ENCODE results near the gene MLLT1. TPM values are rescaled to one million over a fixed set of nuclear protein-coding genes. Genes with fewer than 3 reads are reported as not detected.

Gene MLLT1
- total and polyA plus RNA-seq, 2 experiments from 2014 or later: 13.3 to 19.1 TPM

DNA sequence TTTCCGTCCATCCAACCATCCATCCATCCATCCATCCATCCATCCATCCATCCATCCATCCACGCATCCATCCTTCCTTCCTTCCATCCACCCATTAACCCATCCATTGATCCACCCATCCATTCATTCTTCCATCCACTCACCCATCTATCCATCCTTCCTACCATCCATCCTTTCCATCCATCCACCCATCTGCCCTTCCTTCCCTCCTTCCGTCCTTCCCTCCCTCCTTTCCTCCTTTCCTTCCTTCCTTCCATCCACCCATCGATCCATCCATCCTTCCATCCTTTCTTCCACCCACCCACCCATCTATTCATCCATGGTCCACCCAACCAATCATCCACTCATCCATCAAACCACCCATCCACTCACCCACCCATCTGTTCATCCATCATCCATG, 70.1 kb downstream of the MLLT1 start:
- DNase-seq: no peak
- Histone ChIP-seq H3K27me3 (replicated peaks; ENCODE audit: insufficient read depth) (no peaks in the 10 kb centered on the region), H3K4me2 (ENCODE audit: unreplicated experiment) (no peak overlapping the region), H3K9ac (no peak overlapping the region), H3K9me2 (ENCODE audit: insufficient read depth) (no peaks in the 10 kb centered on the region), H2AFZ (no peak overlapping the region), H3K9me3 (ENCODE audit: low read depth) (no peaks in the 10 kb centered on the region), H3F3A (ENCODE audit: insufficient read depth) (0 out of 2 replicates have a peak, but pooled peaks cover 6% of the 10 kb centered on the region), H3K79me2 (ENCODE audit: insufficient read depth) (no peaks in the 10 kb centered on the region), H3K36me3 (ENCODE audit: low read depth) (no peaks in the 10 kb centered on the region; the same call in 1 of the 2 replicates), H3K4me3 (no peak overlapping the region), H4K20me1 (ENCODE audit: insufficient read depth) (no peaks in the 10 kb centered on the region), H3K27ac (no peak overlapping the region), H3K4me1 (ENCODE audit: insufficient read depth) (no peaks in the 10 kb centered on the region)
- 71 to 77% methylated on average over 4 of the region's 4 CpGs for WGBS, 2 experiments (ENCODE audit: low coverage in 1 of 2, low lambda C conversion rate in 2 of 2, missing lambda C conversion rate in 2 of 2)
- TF ChIP-seq EZH2 (IDR thresholded peaks at IDR 0.05; ENCODE audit: insufficient read depth, poor library complexity, severe bottlenecking) (no peak), EZH2phosphoT487 (IDR thresholded peaks at IDR 0.05; ENCODE audit: insufficient read depth, low read depth) (no peak)
- in situ Hi-C loops (cut with MboI): no loop called here

- no peaks in the 10 kb centered on the region for H4K20me1 ChIP-seq (ENCODE audit: insufficient read depth)
- H3K79me2 ChIP-seq (ENCODE audit: insufficient read depth): no peaks in the 10 kb centered on the region
- DNase-seq: no peak
- H3K9me2 ChIP-seq (ENCODE audit: insufficient read depth): no peaks in the 10 kb centered on the region
- H3K9me3 ChIP-seq (ENCODE audit: low read depth): no peaks in the 10 kb centered on the region
- no peaks in the 10 kb centered on the region; the same call in 1 of the 2 replicates for H3K36me3 ChIP-seq (ENCODE audit: low read depth)
- no peak overlapping the region for H3K27ac ChIP-seq
- in situ Hi-C loops (cut with MboI): no loop called here
- 84 to 93% methylated on average over 4 of the region's 4 CpGs for WGBS, 2 experiments (ENCODE audit: low coverage in 1 of 2, low lambda C conversion rate in 2 of 2, missing lambda C conversion rate in 2 of 2)
- TF ChIP-seq EZH2phosphoT487 (IDR thresholded peaks at IDR 0.05; ENCODE audit: insufficient read depth, low read depth) (no peak), EZH2 (IDR thresholded peaks at IDR 0.05; ENCODE audit: insufficient read depth, poor library complexity, severe bottlenecking) (no peak)
- no peaks in the 10 kb centered on the region for H3K27me3 ChIP-seq (replicated peaks; ENCODE audit: insufficient read depth)
- H2AFZ ChIP-seq: no peak overlapping the region
- H3K4me3 ChIP-seq: no peak overlapping the region
- no peak overlapping the region for H3K4me2 ChIP-seq (ENCODE audit: unreplicated experiment)
- 0 out of 2 replicates have a peak, but pooled peaks cover 6% of the 10 kb centered on the region for H3F3A ChIP-seq (ENCODE audit: insufficient read depth)
- H3K9ac ChIP-seq: no peak overlapping the region
- H3K4me1 ChIP-seq (ENCODE audit: insufficient read depth): no peaks in the 10 kb centered on the region
These were observed 70.5 kb downstream of the MLLT1 start for GRCh38 chr19:6209233-6209632.

DNA sequence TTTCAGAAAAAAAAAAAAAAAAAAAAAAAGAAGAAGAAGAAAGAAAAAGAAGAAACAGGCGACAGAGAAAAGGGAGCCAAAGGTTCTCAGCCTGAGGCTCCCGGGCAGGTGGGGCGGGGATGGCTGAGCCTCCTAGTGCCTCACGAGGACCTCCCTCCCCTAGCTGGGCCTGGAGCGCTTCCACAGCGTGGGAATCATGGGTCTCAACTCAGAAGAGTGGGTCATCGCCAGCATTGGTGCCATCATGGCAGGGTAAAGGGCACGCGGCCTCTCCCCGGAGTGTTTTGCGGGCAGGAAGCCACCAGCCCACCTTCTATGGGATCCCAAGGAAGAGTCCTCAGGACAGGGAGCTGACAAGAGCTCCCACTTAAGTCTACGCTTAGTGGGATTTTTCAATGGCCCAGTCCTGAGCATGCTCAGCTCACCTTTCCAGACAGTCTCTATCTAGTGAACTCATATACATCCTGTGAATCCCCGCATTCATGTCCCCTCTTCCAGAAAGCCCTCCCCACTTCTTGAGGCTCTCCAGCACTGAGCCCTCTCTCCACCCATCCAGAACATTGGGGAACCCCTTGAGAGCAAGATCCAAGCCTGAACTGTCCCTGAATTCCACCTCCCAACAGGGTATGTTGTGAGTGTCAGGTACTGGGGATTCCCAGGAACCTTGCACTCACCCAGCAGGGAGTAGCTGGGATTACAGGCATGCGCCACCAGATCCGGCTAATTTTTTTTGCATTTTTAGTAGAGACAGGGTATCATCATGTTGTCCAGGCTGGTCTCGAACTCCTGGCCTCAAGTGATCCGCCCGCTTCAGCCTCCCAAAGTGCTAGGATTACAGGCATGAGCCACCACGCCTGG, 74.7 kb downstream of the MLLT1 start:
- no peaks in the 10 kb centered on the region for H3K27me3 ChIP-seq (replicated peaks; ENCODE audit: insufficient read depth)
- H3K4me2 ChIP-seq (ENCODE audit: unreplicated experiment): no peak overlapping the region
- no peak overlapping the region for H3K9ac ChIP-seq
- no peak overlapping the region for H2AFZ ChIP-seq
- no peaks in the 10 kb centered on the region for H3K9me3 ChIP-seq (ENCODE audit: low read depth)
- H4K20me1 ChIP-seq (ENCODE audit: insufficient read depth): no peaks in the 10 kb centered on the region
- H3K4me1 ChIP-seq (ENCODE audit: insufficient read depth): 0 out of 2 replicates have a peak, but pooled peaks cover 3% of the 10 kb centered on the region
- no peaks in the 10 kb centered on the region for H3K9me2 ChIP-seq (ENCODE audit: insufficient read depth)
- no peak for DNase-seq
- TF ChIP-seq EZH2 (IDR thresholded peaks at IDR 0.05; ENCODE audit: insufficient read depth, poor library complexity, severe bottlenecking): no peak
- no peak for TF ChIP-seq EZH2phosphoT487 (IDR thresholded peaks at IDR 0.05; ENCODE audit: insufficient read depth, low read depth)
- no peaks in the 10 kb centered on the region for H3K79me2 ChIP-seq (ENCODE audit: insufficient read depth)
- H3F3A ChIP-seq (ENCODE audit: insufficient read depth): 0 out of 2 replicates have a peak, but pooled peaks cover 4% of the 10 kb centered on the region
- no peak overlapping the region for H3K27ac ChIP-seq
- no peaks in the 10 kb centered on the region for H3K36me3 ChIP-seq (ENCODE audit: low read depth)
- WGBS, 2 experiments (ENCODE audit: low coverage in 1 of 2, low lambda C conversion rate in 2 of 2, missing lambda C conversion rate in 2 of 2): 84 to 85% methylated on average over 17 to 19 of the region's 19 CpGs
- in situ Hi-C loops (cut with MboI): no loop called here
- no peak overlapping the region for H3K4me3 ChIP-seq

DNA sequence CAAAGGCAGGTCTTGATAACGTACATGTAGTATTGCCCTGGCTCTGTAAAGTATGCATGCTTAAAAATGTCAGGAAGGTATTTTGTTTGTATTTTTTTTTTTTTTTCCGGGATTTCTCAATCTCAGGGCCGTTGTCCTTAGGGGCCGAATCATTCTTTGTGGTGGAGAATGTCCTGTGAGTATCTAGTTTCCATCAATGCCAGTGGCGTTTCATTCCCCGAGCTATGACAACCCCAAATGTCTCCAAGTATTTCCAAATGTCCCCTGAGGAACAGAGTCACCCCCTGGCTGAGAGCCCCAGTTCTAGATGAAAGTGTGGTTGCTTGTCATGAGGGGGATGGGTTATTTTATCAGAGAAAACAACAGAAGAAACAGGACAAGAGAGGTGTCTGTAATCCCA, 75.6 kb downstream of the MLLT1 start:
- 16 to 18% methylated on average over 6 of the region's 6 CpGs for WGBS, 2 experiments (ENCODE audit: low coverage in 1 of 2, low lambda C conversion rate in 2 of 2, missing lambda C conversion rate in 2 of 2)

More for the DNA sequence above, 75.6 kb downstream of the MLLT1 start:
- TF ChIP-seq EZH2 (IDR thresholded peaks at IDR 0.05; ENCODE audit: insufficient read depth, poor library complexity, severe bottlenecking) (no peak), EZH2phosphoT487 (IDR thresholded peaks at IDR 0.05; ENCODE audit: insufficient read depth, low read depth) (no peak)
- no peaks in the 10 kb centered on the region for H4K20me1 ChIP-seq (ENCODE audit: insufficient read depth)
- 0 out of 2 replicates have a peak overlapping the region, but pooled peaks have one; percentile 5 for H3K9ac ChIP-seq
- no peaks in the 10 kb centered on the region for H3K36me3 ChIP-seq (ENCODE audit: low read depth)
- in situ Hi-C loops (cut with MboI): no loop called here
- peaks cover under 1% of the 10 kb centered on the region; the same call in 1 of the 2 replicates for H3K79me2 ChIP-seq (ENCODE audit: insufficient read depth)
- no peak overlapping the region for H3K27ac ChIP-seq
- H3K9me2 ChIP-seq (ENCODE audit: insufficient read depth): no peaks in the 10 kb centered on the region
- H3F3A ChIP-seq (ENCODE audit: insufficient read depth): no peaks in the 10 kb centered on the region
- H3K4me3 ChIP-seq: no peak overlapping the region
- peak; percentile 44 for DNase-seq
- peak overlapping the region; percentile 44; the same call in 1 of the 2 replicates for H2AFZ ChIP-seq
- no peaks in the 10 kb centered on the region for H3K9me3 ChIP-seq (ENCODE audit: low read depth)
- no peaks in the 10 kb centered on the region for H3K27me3 ChIP-seq (replicated peaks; ENCODE audit: insufficient read depth)
- H3K4me2 ChIP-seq (ENCODE audit: unreplicated experiment): no peak overlapping the region
- H3K4me1 ChIP-seq (ENCODE audit: insufficient read depth): 0 out of 2 replicates have a peak, but pooled peaks cover 3% of the 10 kb centered on the region

Measured in GM23248 (cell line).